ENCODE measurements around the gene UBE2V1.

Gene UBE2V1

GRCh38 chr20:50054626-50055511 lies 58.1 kb downstream of the UBE2V1 start:
- H3K9ac ChIP-seq (ENCODE audit: low read length), result no peak overlapping the region
- H4K20me1 ChIP-seq (ENCODE audit: insufficient read depth, low read length), result no peaks in the 10 kb centered on the region
- H3K4me2 ChIP-seq (ENCODE audit: low read length), result 0 out of 2 replicates have a peak overlapping the region, but pooled peaks have one; percentile 10
- no peak overlapping the region; the same call in 1 of the 2 replicates for H2AFZ ChIP-seq (ENCODE audit: low read depth, low read length)
- TF ChIP-seq EZH2phosphoT487 (IDR thresholded peaks at IDR 0.05; ENCODE audit: low read depth), result no peak
- TF ChIP-seq, protein P1, sequence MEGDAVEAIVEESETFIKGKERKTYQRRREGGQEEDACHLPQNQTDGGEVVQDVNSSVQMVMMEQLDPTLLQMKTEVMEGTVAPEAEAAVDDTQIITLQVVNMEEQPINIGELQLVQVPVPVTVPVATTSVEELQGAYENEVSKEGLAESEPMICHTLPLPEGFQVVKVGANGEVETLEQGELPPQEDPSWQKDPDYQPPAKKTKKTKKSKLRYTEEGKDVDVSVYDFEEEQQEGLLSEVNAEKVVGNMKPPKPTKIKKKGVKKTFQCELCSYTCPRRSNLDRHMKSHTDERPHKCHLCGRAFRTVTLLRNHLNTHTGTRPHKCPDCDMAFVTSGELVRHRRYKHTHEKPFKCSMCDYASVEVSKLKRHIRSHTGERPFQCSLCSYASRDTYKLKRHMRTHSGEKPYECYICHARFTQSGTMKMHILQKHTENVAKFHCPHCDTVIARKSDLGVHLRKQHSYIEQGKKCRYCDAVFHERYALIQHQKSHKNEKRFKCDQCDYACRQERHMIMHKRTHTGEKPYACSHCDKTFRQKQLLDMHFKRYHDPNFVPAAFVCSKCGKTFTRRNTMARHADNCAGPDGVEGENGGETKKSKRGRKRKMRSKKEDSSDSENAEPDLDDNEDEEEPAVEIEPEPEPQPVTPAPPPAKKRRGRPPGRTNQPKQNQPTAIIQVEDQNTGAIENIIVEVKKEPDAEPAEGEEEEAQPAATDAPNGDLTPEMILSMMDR (IDR thresholded peaks at IDR 0.05; ENCODE audit: low read depth, low read length), result no peak
- no peak overlapping the region for H3K4me3 ChIP-seq (ENCODE audit: low read length)
- no peaks in the 10 kb centered on the region for H3K9me3 ChIP-seq (ENCODE audit: insufficient read depth, low read length)
- H3K27ac ChIP-seq (ENCODE audit: low read length), result no peak overlapping the region
- H3K4me1 ChIP-seq (ENCODE audit: low read length), result peaks cover 26% of the 10 kb centered on the region
- no peaks in the 10 kb centered on the region for H3K36me3 ChIP-seq (replicated peaks; ENCODE audit: low read depth, low read length)
- no peaks in the 10 kb centered on the region for H3K79me2 ChIP-seq (ENCODE audit: low read length)
- peaks cover 20% of the 10 kb centered on the region for H3K27me3 ChIP-seq (ENCODE audit: low read depth, low read length)

GRCh38 chr20:50054231-50054547 lies 58.8 kb downstream of the UBE2V1 start:
- no peak overlapping the region for H3K4me2 ChIP-seq (ENCODE audit: low read length)
- no peak overlapping the region for H2AFZ ChIP-seq (ENCODE audit: low read depth, low read length)
- TF ChIP-seq, protein P1 (IDR thresholded peaks at IDR 0.05; ENCODE audit: low read depth, low read length), result no peak
- TF ChIP-seq EZH2phosphoT487 (IDR thresholded peaks at IDR 0.05; ENCODE audit: low read depth), result no peak
- H3K9me3 ChIP-seq (ENCODE audit: insufficient read depth, low read length), result no peaks in the 10 kb centered on the region
- no peaks in the 10 kb centered on the region for H4K20me1 ChIP-seq (ENCODE audit: insufficient read depth, low read length)
- no peak overlapping the region for H3K9ac ChIP-seq (ENCODE audit: low read length)
- no peaks in the 10 kb centered on the region for H3K79me2 ChIP-seq (ENCODE audit: low read length)
- peaks cover 20% of the 10 kb centered on the region for H3K27me3 ChIP-seq (ENCODE audit: low read depth, low read length)
- no peak overlapping the region for H3K27ac ChIP-seq (ENCODE audit: low read length)
- H3K36me3 ChIP-seq (replicated peaks; ENCODE audit: low read depth, low read length), result no peaks in the 10 kb centered on the region
- peaks cover 32% of the 10 kb centered on the region for H3K4me1 ChIP-seq (ENCODE audit: low read length)
- no peak overlapping the region for H3K4me3 ChIP-seq (ENCODE audit: low read length)

DNA sequence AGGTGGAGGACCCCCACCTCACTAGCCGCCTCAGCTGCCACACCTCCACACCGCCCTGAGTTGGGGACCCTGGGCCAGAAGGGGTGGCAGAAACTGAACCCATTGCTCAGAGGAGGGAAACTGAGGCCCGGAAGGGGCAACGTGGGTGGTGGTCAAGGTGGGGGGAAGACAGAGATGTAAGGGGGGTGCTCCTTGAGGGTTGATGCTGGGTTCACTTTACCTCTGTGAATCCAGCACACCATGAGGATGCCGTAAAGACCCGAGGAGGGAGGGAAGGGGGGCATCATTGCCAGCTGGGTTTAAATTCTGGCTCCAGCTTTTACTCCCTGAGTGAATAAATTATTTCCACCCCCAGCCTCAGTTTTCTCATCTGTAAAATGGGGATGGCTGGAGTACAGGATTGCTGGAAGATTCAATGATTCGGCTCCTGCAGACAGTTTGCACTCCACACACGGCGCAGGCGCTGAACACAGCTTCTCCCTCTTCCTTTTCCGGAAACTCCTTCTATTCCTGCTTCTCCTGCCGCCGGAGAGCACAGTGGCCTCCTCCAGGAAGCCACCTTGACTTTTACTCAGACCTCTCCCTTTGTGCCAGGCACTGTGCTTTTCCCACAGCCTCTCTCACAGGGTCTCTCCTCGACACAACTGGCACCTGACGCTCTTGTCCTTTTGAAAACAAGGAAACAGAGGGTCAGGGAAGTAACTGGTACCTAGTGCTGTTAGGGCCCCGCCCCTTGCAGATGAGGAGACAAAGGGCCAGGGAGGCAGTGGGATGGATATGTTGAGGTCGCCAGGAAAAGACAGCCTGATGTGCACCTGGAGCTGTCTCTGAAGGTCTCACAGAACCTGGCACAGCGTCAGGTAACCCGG lies 59.4 kb downstream of the UBE2V1 start:
- H3K4me1 ChIP-seq (ENCODE audit: low read length), result peaks cover 32% of the 10 kb centered on the region

More for the DNA sequence above, 59.4 kb downstream of the UBE2V1 start:
- Histone ChIP-seq H3K9me3 (ENCODE audit: insufficient read depth, low read length) (no peaks in the 10 kb centered on the region), H2AFZ (ENCODE audit: low read depth, low read length) (no peak overlapping the region), H3K4me3 (ENCODE audit: low read length) (no peak overlapping the region), H3K27ac (ENCODE audit: low read length) (no peak overlapping the region), H3K36me3 (replicated peaks; ENCODE audit: low read depth, low read length) (no peaks in the 10 kb centered on the region), H3K9ac (ENCODE audit: low read length) (no peak overlapping the region), H3K4me2 (ENCODE audit: low read length) (no peak overlapping the region), H4K20me1 (ENCODE audit: insufficient read depth, low read length) (no peaks in the 10 kb centered on the region), H3K27me3 (ENCODE audit: low read depth, low read length) (peaks cover 20% of the 10 kb centered on the region), H3K79me2 (ENCODE audit: low read length) (no peaks in the 10 kb centered on the region)
- TF ChIP-seq, protein P1 (IDR thresholded peaks at IDR 0.05; ENCODE audit: low read depth, low read length), result no peak
- TF ChIP-seq EZH2phosphoT487 (IDR thresholded peaks at IDR 0.05; ENCODE audit: low read depth), result no peak
